ENCODE data around the gene FAN1. TPM values are rescaled to one million over a fixed set of nuclear protein-coding genes. Genes with fewer than 3 reads are reported as not detected.

The FAN1 gene
- total RNA-seq, 1 donor from 2014 or later = 25.3 TPM

DNA sequence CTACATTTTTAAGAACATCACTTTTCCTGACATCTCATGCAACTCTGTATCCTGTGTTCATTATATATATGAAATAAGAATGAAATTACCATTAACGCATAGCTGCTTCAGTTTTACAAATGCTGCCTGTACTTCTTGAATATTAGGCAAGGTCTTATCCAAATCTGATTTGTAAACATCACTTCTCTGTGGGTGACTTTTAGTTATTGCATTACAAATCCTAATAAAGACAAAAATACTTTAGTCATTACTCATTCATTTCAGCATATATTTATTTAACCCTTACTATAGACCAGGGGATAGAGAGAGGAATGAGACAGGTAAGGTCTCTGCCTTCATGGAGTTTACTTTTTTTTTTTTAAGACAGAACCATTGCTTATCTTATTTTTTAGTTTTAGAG lies 51.0 kb downstream of the FAN1 start:
- Histone ChIP-seq H3K4me1 (peaks cover 29% of the 10 kb centered on the region), H3K9me3 (replicated peaks) (no peaks in the 10 kb centered on the region), H3K36me3 (peaks cover 88% of the 10 kb centered on the region), H3K4me3 (no peak overlapping the region), H3K27me3 (ENCODE audit: low read depth) (no peaks in the 10 kb centered on the region), H3K27ac (replicated peaks) (no peak overlapping the region)
- TF ChIP-seq, protein P1, sequence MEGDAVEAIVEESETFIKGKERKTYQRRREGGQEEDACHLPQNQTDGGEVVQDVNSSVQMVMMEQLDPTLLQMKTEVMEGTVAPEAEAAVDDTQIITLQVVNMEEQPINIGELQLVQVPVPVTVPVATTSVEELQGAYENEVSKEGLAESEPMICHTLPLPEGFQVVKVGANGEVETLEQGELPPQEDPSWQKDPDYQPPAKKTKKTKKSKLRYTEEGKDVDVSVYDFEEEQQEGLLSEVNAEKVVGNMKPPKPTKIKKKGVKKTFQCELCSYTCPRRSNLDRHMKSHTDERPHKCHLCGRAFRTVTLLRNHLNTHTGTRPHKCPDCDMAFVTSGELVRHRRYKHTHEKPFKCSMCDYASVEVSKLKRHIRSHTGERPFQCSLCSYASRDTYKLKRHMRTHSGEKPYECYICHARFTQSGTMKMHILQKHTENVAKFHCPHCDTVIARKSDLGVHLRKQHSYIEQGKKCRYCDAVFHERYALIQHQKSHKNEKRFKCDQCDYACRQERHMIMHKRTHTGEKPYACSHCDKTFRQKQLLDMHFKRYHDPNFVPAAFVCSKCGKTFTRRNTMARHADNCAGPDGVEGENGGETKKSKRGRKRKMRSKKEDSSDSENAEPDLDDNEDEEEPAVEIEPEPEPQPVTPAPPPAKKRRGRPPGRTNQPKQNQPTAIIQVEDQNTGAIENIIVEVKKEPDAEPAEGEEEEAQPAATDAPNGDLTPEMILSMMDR (IDR thresholded peaks at IDR 0.05; ENCODE audit: borderline replicate concordance) = no peak
- intact Hi-C loops (cut with micrococcal nuclease) = no loop called here
- no peak for DNase-seq

DNA sequence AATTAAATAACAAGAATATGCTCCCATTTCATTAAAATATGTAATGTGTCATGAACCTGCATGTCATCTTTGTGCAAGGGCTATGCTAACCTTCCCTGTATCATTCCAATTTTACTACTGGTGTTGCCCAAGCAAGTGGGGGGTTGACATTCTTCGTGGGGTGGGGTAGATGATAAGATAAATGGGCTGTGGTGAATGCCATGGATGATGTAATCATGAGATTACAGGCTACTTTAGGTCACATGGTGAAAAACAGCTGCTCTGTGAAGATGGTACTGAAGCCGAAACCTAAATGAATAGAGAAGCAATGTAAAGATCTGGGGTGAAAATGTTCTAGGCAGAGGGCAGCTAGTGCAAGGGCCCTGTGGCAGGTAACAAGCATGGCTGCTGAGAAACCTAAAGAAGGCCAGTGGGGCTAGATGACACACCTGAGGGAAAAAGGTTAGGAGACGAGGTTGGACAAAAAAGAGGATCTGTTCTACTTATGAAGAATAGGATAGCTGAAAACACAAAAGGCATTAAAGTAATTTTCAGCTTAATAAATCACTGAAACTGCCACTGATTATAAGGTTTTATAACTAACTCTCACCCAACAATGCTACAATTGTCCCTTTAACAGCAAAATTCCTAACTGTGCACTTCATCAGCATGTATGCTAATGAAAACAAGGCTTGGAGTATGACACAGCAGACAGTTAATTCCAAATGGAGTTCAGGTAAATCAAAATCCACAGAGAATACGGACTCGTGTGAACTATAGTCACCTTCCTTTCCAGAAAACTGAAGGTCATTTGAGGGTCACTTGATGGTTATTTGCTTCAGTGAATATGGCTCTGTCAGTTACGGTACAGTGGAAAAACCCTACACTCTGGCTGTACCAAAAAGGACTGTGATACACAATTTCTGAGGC lies 52.8 kb downstream of the FAN1 start:
- TF ChIP-seq, protein P1 (IDR thresholded peaks at IDR 0.05; ENCODE audit: borderline replicate concordance) = no peak
- intact Hi-C loops (cut with micrococcal nuclease) = no loop called here

DNA sequence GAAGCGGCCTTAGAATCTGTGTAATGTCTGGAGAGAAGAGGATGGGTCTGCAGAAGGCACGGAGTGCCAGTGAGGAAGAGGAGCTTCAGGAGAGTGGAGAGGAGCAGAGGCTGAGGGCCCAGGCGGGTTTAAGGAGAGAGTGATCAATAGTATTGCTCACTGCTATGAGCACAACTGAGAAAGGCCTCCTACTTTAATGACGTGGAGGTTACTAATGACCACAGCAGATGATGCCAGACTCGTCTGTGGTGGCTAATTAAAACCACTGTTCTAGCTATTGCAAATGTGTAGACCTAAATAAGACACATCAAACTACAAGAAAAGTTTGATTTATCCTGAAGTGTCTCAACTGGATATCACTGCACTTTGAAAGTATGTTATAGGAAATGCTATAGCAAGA lies 54.5 kb downstream of the FAN1 start:
- peaks cover 73% of the 10 kb centered on the region for H3K36me3 ChIP-seq
- intact Hi-C loops (cut with micrococcal nuclease) = no loop called here
- H3K4me1 ChIP-seq = peaks cover 54% of the 10 kb centered on the region
- DNase-seq = no peak
- H3K27ac ChIP-seq (replicated peaks) = no peak overlapping the region
- no peaks in the 10 kb centered on the region for H3K9me3 ChIP-seq (replicated peaks)
- TF ChIP-seq, protein P1 (IDR thresholded peaks at IDR 0.05; ENCODE audit: borderline replicate concordance) = no peak
- no peaks in the 10 kb centered on the region for H3K27me3 ChIP-seq (ENCODE audit: low read depth)
- no peak overlapping the region for H3K4me3 ChIP-seq

More for the DNA sequence above, 52.8 kb downstream of the FAN1 start:
- H3K9me3 ChIP-seq (replicated peaks) = no peaks in the 10 kb centered on the region
- peaks cover 86% of the 10 kb centered on the region for H3K36me3 ChIP-seq
- H3K4me1 ChIP-seq = peaks cover 45% of the 10 kb centered on the region
- no peak overlapping the region for H3K27ac ChIP-seq (replicated peaks)
- DNase-seq = no peak
- no peaks in the 10 kb centered on the region for H3K27me3 ChIP-seq (ENCODE audit: low read depth)
- no peak overlapping the region for H3K4me3 ChIP-seq

DNA sequence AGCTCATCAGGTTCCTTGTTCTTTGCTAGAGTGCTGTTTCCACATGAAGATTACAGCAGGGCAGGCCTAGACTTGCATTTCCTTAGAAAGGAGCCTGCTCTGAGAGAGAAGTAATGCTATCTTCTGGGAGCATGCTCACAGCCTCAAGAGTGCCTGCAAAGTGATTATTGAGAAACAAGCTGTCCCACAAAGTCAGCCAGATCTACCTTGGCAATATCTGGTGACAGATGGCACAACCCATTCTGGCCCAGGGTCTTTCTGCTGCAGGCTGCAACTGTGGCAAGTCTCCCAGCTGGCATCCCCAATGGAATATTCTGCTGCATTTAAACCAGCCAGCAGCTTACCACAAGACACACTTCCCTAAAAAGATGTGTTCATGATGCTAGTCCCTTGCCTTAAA lies 58.4 kb downstream of the FAN1 start:
- no peaks in the 10 kb centered on the region for H3K9me3 ChIP-seq (replicated peaks)
- intact Hi-C loops (cut with micrococcal nuclease) = no loop called here
- H3K36me3 ChIP-seq = peaks cover 71% of the 10 kb centered on the region
- peaks cover 32% of the 10 kb centered on the region for H3K4me1 ChIP-seq
- H3K27me3 ChIP-seq (ENCODE audit: low read depth) = no peaks in the 10 kb centered on the region
- TF ChIP-seq, protein P1 (IDR thresholded peaks at IDR 0.05; ENCODE audit: borderline replicate concordance) = no peak
- peak overlapping the region; percentile 44 for H3K27ac ChIP-seq (replicated peaks)
- DNase-seq = no peak
- H3K4me3 ChIP-seq = no peak overlapping the region

DNA sequence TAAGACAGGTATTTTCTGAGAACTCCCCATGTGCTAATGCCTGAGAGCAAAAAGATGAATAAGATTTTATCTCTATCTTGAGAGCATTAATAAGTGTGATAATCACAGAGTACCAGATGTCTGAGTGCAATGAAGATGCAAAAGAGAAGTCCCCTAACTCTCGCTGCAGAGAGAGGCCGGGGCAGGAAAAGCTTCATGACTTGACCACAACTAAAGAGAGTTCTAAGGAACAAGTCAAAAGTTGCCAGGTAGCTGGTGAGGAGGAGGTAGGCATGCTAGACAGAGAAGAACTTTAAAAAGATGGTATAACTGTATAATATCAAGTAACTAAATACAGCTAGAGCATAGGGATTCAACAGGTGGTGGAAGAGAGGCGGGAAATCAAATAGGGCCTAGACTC lies 58.9 kb downstream of the FAN1 start:
- Histone ChIP-seq H3K27ac (replicated peaks) (peak overlapping the region; percentile 44), H3K27me3 (ENCODE audit: low read depth) (no peaks in the 10 kb centered on the region), H3K4me1 (peaks cover 32% of the 10 kb centered on the region), H3K9me3 (replicated peaks) (no peaks in the 10 kb centered on the region), H3K4me3 (no peak overlapping the region), H3K36me3 (peaks cover 65% of the 10 kb centered on the region)
- intact Hi-C loops (cut with micrococcal nuclease) = no loop called here
- TF ChIP-seq, protein P1 (IDR thresholded peaks at IDR 0.05; ENCODE audit: borderline replicate concordance) = no peak
- no peak for DNase-seq
